ENCODE measurements around the gene POLN. TPM values are rescaled to one million over a fixed set of nuclear protein-coding genes. Genes with fewer than 3 reads are reported as not detected.

The POLN gene
- total and polyA plus RNA-seq, 9 donors, result 1.5 to 4.8 (median 2.2) TPM

DNA sequence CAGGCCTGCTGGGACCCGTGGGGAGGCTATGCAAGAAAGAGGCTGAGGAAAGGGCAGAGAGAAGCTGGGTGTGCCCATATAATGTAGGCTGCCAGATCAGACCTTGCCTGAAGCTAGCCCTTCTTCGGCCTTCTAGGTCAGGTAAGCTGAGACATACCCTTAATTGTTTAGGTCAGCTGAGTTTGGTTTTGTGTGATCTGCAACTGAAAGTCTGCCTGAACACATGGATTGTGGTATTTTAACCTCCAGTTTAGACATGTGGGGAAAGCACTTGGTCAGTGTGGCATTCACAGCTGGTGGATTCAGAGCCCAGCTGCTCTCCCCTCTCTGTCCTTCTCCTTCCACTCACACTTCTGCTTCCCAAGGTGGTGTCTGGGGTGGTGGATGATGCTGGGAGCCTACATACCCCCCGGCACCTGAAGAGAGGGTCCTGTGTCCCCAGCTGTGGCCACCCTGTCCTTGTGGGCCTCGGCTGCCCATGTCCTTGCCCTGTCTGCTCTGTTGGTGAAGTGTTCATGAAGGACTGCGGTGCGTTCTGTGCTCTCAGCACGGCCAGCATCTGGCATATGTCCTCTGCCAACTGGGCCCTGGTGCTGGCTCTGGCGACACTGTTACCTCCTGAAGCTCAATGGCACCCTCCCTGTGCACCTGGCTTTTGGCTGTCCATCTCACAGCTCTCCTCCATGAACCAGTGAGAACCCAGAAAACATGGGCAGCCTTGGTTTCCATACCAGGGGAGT is 100.7 kb downstream of the POLN start:
- WGBS (ENCODE audit: insufficient coverage), result 73% methylated on average over 7 of the region's 8 CpGs
- H3K27ac ChIP-seq (ENCODE audit: low read length), result no peak overlapping the region

DNA sequence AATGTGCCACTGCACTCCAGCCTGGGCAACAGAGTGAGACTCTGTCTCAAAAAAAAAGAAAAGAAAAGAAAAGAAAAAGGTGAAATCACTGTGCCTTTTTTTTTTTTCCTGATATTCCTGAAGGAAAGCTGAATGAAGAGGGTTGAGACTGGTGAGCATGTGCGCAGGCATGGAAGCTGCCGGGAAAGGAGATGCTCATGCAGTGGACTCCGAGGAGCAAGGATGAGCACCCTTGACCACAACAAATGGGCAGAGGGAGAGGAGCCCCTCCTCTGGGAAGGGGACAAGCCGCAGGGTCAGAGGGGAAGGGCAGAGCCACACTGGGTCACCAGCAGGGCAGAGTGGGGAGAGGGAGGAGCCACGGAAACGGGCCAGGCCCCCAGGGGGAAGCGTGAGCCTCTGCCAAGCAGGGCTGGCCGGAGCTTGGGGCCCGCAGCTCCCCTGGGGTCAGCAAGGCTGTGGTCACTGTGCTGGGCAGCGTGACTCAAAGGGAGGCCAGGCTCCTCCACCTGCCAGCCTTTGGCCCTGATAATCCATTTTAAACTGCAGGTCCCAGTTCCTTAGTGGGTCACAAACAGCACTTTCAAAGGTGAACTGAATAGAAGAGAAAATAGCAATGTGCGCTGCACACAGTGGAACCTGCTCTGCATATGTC is 102.9 kb downstream of the POLN start:
- no peak overlapping the region for H3K4me3 ChIP-seq (ENCODE audit: low read length)
- 30% methylated on average over 11 of the region's 11 CpGs for WGBS (ENCODE audit: insufficient coverage)
- no peaks in the 10 kb centered on the region for H3K4me1 ChIP-seq (ENCODE audit: control insufficient read depth, insufficient read depth, low read length)
- no peaks in the 10 kb centered on the region for H3K36me3 ChIP-seq (ENCODE audit: control insufficient read depth, insufficient read depth, low read length)
- H3K27me3 ChIP-seq (ENCODE audit: control insufficient read depth, insufficient read depth, low read length), result peaks cover 2% of the 10 kb centered on the region
- H3K9me3 ChIP-seq (replicated peaks; ENCODE audit: control insufficient read depth, low read depth, low read length), result no peaks in the 10 kb centered on the region
- no peak for DNase-seq
- H3K27ac ChIP-seq (ENCODE audit: low read length), result no peak overlapping the region

More for the DNA sequence above, 100.7 kb downstream of the POLN start:
- peaks cover 2% of the 10 kb centered on the region for H3K27me3 ChIP-seq (ENCODE audit: control insufficient read depth, insufficient read depth, low read length)
- no peaks in the 10 kb centered on the region for H3K36me3 ChIP-seq (ENCODE audit: control insufficient read depth, insufficient read depth, low read length)
- H3K4me1 ChIP-seq (ENCODE audit: control insufficient read depth, insufficient read depth, low read length), result no peaks in the 10 kb centered on the region
- no peak overlapping the region for H3K4me3 ChIP-seq (ENCODE audit: low read length)
- H3K9me3 ChIP-seq (replicated peaks; ENCODE audit: control insufficient read depth, low read depth, low read length), result no peaks in the 10 kb centered on the region
- DNase-seq, result no peak

DNA sequence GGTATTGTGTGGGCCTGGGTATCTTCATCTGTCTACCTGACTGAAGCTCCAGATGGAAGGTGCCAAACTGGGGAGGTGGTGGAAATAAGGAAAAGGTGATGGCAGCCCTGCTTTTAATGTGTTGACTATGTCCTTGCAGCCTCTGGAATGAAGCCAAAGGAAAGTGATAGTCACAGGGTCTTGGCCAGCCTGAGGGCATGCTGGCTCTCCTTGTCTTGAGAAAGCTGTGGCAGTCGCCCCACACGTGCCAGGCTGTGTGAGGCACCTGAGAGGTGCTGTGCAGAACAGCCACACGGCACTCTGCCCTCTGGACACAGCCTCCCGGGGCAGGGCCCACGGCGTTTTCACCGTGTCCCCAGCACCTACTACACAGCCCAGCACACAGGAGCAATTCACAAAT is 105.2 kb downstream of the POLN start:
- peaks cover 2% of the 10 kb centered on the region for H3K27me3 ChIP-seq (ENCODE audit: control insufficient read depth, insufficient read depth, low read length)
- WGBS (ENCODE audit: insufficient coverage), result 67% methylated on average over 2 of the region's 7 CpGs
- H3K36me3 ChIP-seq (ENCODE audit: control insufficient read depth, insufficient read depth, low read length), result no peaks in the 10 kb centered on the region
- H3K9me3 ChIP-seq (replicated peaks; ENCODE audit: control insufficient read depth, low read depth, low read length), result peaks cover 7% of the 10 kb centered on the region
- no peak overlapping the region for H3K4me3 ChIP-seq (ENCODE audit: low read length)
- no peaks in the 10 kb centered on the region for H3K4me1 ChIP-seq (ENCODE audit: control insufficient read depth, insufficient read depth, low read length)
- H3K27ac ChIP-seq (ENCODE audit: low read length), result no peak overlapping the region
- DNase-seq, result no peak

DNA sequence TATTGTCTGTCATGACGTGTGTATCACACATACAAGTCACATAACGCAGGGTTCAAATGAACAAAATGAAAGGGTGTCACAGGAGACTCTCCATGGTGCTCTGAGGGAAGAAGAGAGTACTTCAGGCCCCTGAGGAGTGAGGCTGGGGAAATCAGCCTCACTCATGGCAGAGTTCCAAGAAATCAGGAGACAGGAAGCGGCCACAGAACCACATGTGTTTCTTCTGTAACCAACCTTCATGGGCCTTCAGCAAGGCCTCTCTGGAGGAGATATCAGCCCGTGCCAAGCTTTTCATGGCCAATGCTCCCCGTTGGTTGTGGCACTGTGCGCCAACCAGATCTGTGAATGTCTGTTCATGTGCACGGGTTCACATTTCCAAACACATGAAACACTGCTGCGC is 106.8 kb downstream of the POLN start:
- DNase-seq, result peak; percentile 64
- Histone ChIP-seq H3K27ac (ENCODE audit: low read length) (no peak overlapping the region), H3K4me1 (ENCODE audit: control insufficient read depth, insufficient read depth, low read length) (no peaks in the 10 kb centered on the region), H3K36me3 (ENCODE audit: control insufficient read depth, insufficient read depth, low read length) (no peaks in the 10 kb centered on the region), H3K27me3 (ENCODE audit: control insufficient read depth, insufficient read depth, low read length) (peaks cover 2% of the 10 kb centered on the region), H3K9me3 (replicated peaks; ENCODE audit: control insufficient read depth, low read depth, low read length) (peaks cover 7% of the 10 kb centered on the region), H3K4me3 (ENCODE audit: low read length) (no peak overlapping the region)
- 60% methylated on average over 6 of the region's 8 CpGs for WGBS (ENCODE audit: insufficient coverage)

DNA sequence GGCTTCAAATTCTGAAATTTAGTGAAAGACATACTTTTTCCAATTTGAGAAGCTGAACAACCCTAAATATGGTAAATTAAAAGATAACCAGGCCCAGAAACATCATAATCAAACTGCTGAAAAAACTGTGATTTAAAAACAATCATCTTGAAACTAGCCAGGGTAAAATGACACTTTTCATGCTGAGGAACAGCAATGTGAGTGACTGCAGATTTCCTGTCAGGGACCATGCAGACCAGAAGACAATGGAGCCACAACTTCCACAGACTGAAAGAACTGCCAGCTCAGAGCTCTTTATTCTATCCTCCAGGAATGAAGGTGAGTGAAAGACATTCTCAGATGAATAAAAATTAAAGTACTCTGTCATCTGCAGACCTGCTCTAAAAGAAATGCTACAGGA is 109.5 kb downstream of the POLN start:
- peaks cover 7% of the 10 kb centered on the region for H3K9me3 ChIP-seq (replicated peaks; ENCODE audit: control insufficient read depth, low read depth, low read length)
- no peaks in the 10 kb centered on the region for H3K27me3 ChIP-seq (ENCODE audit: control insufficient read depth, insufficient read depth, low read length)
- H3K4me1 ChIP-seq (ENCODE audit: control insufficient read depth, insufficient read depth, low read length), result no peaks in the 10 kb centered on the region
- no peak overlapping the region for H3K4me3 ChIP-seq (ENCODE audit: low read length)
- H3K27ac ChIP-seq (ENCODE audit: low read length), result no peak overlapping the region
- H3K36me3 ChIP-seq (ENCODE audit: control insufficient read depth, insufficient read depth, low read length), result no peaks in the 10 kb centered on the region
- DNase-seq, result no peak

DNA sequence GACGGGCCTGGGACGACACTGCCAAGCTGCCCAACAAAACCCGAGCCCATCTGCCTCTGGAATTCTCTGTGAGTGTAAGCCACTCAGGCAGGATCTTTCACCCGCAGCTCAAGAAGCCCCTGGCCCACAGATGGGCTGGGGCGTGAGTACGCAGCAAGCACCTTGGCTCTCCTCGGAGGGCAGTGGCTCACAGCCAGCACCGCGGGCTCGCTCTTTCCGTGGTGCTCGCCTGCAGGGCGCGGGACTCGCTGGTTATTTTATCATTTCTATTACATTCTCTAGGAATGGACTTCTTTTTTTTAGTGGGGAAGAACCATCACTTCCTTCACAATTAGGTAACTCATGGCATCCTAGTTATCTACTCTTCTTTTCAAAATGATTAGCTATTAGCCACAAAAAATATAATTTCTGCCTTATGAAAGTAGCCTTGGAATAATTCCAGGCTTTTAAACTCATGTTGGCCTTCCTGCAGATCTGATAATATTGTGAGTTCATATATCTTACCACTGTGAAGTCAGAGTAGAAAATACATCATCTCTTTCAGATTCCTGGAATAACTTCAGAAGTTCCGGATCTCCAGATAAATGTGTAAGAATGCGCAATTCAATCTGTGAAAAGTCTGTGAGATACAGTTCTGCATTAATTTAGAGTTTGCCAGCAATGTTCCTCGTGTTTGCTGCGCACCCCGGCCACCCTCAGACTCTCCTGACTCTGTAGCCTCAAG is 114.2 kb downstream of the POLN start:
- Histone ChIP-seq H3K36me3 (ENCODE audit: control insufficient read depth, insufficient read depth, low read length) (no peaks in the 10 kb centered on the region), H3K27me3 (ENCODE audit: control insufficient read depth, insufficient read depth, low read length) (no peaks in the 10 kb centered on the region), H3K27ac (ENCODE audit: low read length) (no peak overlapping the region), H3K4me3 (ENCODE audit: low read length) (no peak overlapping the region), H3K4me1 (ENCODE audit: control insufficient read depth, insufficient read depth, low read length) (no peaks in the 10 kb centered on the region), H3K9me3 (replicated peaks; ENCODE audit: control insufficient read depth, low read depth, low read length) (peaks cover 5% of the 10 kb centered on the region)
- WGBS (ENCODE audit: insufficient coverage), result 63% methylated on average over 8 of the region's 20 CpGs
- DNase-seq, result no peak

DNA sequence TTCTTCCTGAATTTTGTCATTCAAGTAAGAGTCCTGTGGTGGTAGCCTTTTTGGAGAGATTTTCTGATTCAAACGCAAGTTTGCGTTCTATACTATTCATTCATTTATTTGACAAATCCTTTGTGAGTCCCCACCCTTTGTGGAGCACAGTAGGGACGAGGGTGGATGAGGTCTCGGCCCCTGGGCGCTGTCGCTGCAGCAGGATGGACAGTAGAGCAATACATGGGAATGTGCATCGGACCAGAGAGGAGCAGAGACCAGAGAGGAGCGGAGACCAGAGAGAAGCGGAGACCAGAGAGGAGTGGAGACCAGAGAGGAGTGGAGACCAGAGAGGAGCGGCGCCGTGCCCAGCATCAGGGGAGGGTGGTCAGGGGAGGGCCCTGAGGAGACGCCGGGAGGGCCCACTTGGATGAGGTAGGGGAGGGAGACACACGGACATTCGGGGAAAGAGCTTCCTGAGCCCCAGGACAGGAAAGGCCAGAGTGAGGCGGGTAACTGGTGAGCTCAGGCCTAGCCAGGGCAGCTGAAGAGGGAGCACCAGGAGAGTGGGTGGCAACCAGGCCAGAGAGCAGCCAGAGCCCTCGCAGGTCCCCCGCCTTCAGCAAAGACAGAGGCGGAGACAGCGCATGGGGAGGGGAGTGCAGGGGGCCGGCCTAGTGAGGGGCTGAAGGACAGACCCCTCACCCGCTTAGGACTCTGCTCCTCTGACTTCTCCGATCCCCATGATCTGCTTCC is 115.4 kb downstream of the POLN start:
- Histone ChIP-seq H3K9me3 (replicated peaks; ENCODE audit: control insufficient read depth, low read depth, low read length) (no peaks in the 10 kb centered on the region), H3K27ac (ENCODE audit: low read length) (no peak overlapping the region), H3K27me3 (ENCODE audit: control insufficient read depth, insufficient read depth, low read length) (no peaks in the 10 kb centered on the region), H3K36me3 (ENCODE audit: control insufficient read depth, insufficient read depth, low read length) (no peaks in the 10 kb centered on the region), H3K4me3 (ENCODE audit: low read length) (no peak overlapping the region), H3K4me1 (ENCODE audit: control insufficient read depth, insufficient read depth, low read length) (no peaks in the 10 kb centered on the region)
- no peak for DNase-seq
- 70% methylated on average over 17 of the region's 24 CpGs for WGBS (ENCODE audit: insufficient coverage)

DNA sequence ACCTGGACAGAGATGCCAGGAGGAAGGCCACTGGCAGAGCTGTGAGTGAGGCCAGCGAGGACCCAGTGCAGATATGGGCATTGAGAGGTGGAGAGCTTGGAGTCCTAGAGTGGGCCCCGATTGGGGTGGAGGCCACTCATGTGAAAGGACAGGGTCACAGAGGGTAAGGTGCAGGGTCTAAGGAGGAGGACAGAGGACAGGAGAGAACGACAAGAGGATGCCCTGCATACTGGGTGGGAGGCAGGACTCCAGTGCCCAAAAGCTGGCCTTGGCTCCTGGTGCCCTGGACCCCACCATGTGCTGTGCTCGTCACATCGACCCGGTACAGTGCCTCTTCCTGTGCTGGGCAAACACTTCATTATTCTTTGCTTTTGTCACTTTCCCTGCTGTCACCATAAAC is 116.1 kb downstream of the POLN start:
- Histone ChIP-seq H3K27ac (ENCODE audit: low read length) (no peak overlapping the region), H3K4me1 (ENCODE audit: control insufficient read depth, insufficient read depth, low read length) (no peaks in the 10 kb centered on the region), H3K9me3 (replicated peaks; ENCODE audit: control insufficient read depth, low read depth, low read length) (no peaks in the 10 kb centered on the region), H3K4me3 (ENCODE audit: low read length) (no peak overlapping the region), H3K27me3 (ENCODE audit: control insufficient read depth, insufficient read depth, low read length) (no peaks in the 10 kb centered on the region), H3K36me3 (ENCODE audit: control insufficient read depth, insufficient read depth, low read length) (no peaks in the 10 kb centered on the region)
- WGBS (ENCODE audit: insufficient coverage), result 71% methylated on average over 6 of the region's 6 CpGs
- no peak for DNase-seq

DNA sequence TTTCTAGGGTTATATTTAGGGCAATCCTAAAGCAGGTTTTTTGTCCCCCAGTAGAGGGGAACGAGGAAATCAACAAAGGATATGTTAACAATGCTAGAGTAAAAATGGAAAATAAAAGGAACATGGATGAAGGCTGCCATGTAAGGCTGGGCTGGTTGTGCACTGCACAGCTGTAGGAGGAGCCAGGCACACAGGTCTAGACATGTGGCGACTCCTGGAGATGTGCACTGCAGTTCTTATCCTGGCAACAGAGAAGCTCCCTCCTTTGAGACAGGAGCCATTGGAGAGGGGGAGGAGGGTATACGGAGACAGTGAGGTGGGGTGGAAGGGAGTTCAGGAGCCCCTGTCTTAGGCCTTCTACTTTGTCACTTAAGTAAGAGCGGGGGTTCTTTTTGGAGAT is 116.9 kb downstream of the POLN start:
- no peaks in the 10 kb centered on the region for H3K4me1 ChIP-seq (ENCODE audit: control insufficient read depth, insufficient read depth, low read length)
- no peaks in the 10 kb centered on the region for H3K27me3 ChIP-seq (ENCODE audit: control insufficient read depth, insufficient read depth, low read length)
- H3K4me3 ChIP-seq (ENCODE audit: low read length), result no peak overlapping the region
- no peaks in the 10 kb centered on the region for H3K9me3 ChIP-seq (replicated peaks; ENCODE audit: control insufficient read depth, low read depth, low read length)
- no peak overlapping the region for H3K27ac ChIP-seq (ENCODE audit: low read length)
- no peaks in the 10 kb centered on the region for H3K36me3 ChIP-seq (ENCODE audit: control insufficient read depth, insufficient read depth, low read length)
- WGBS (ENCODE audit: insufficient coverage), result 84% methylated on average over 3 of the region's 4 CpGs
- DNase-seq, result no peak
